ENCODE results near the gene GDPD4. TPM values are rescaled to one million over a fixed set of nuclear protein-coding genes. Genes with fewer than 3 reads are reported as not detected.

Gene GDPD4
- total RNA-seq, 4 donors from 2014 or later, result not detected

- no peak overlapping the region for H3K27ac ChIP-seq
- no peaks in the 10 kb centered on the region for H3K4me1 ChIP-seq
- ATAC-seq, result no peak
- H3K27me3 ChIP-seq, result no peaks in the 10 kb centered on the region
- TF ChIP-seq POLR2AphosphoS5 (IDR thresholded peaks at IDR 0.05), result no peak
- TF ChIP-seq CTCF (IDR thresholded peaks at IDR 0.05), result no peak
- no peak for TF ChIP-seq EP300 (IDR thresholded peaks at IDR 0.05)
- no peak for TF ChIP-seq POLR2A (IDR thresholded peaks at IDR 0.05)
- WGBS, 2 donors (ENCODE audit: low coverage in 1 of 2), result 67 to 88% methylated on average over 2 of the region's 2 CpGs
- no peaks in the 10 kb centered on the region for H3K9me3 ChIP-seq
- H3K4me3 ChIP-seq, result no peak overlapping the region
- no peaks in the 10 kb centered on the region for H3K36me3 ChIP-seq
Observed at GRCh38 chr11:77278595-77279506, 22.6 kb downstream of the GDPD4 start.

GRCh38 chr11:77276271-77276670 lies 25.2 kb downstream of the GDPD4 start:
- Histone ChIP-seq H3K27ac (no peak overlapping the region), H3K9me3 (no peaks in the 10 kb centered on the region), H3K4me3 (no peak overlapping the region), H3K4me1 (no peaks in the 10 kb centered on the region), H3K36me3 (no peaks in the 10 kb centered on the region), H3K27me3 (no peaks in the 10 kb centered on the region)
- WGBS, 2 donors (ENCODE audit: low coverage in 1 of 2), result 60 to 100% methylated on average over 2 of the region's 2 CpGs
- no peak for ATAC-seq
- no peak for TF ChIP-seq POLR2A (IDR thresholded peaks at IDR 0.05)
- TF ChIP-seq POLR2AphosphoS5 (IDR thresholded peaks at IDR 0.05), result no peak
- no peak for TF ChIP-seq CTCF (IDR thresholded peaks at IDR 0.05)
- TF ChIP-seq EP300 (IDR thresholded peaks at IDR 0.05), result no peak

- no peak for TF ChIP-seq EP300 (IDR thresholded peaks at IDR 0.05)
- no peak for TF ChIP-seq CTCF (IDR thresholded peaks at IDR 0.05)
- no peak for TF ChIP-seq POLR2A (IDR thresholded peaks at IDR 0.05)
- no peak for TF ChIP-seq POLR2AphosphoS5 (IDR thresholded peaks at IDR 0.05)
- Histone ChIP-seq H3K27ac (no peak overlapping the region), H3K27me3 (no peaks in the 10 kb centered on the region), H3K4me3 (no peak overlapping the region), H3K9me3 (no peaks in the 10 kb centered on the region), H3K4me1 (no peaks in the 10 kb centered on the region), H3K36me3 (no peaks in the 10 kb centered on the region)
- 67 to 74% methylated on average over 1 to 3 of the region's 3 CpGs for WGBS, 2 donors (ENCODE audit: low coverage in 1 of 2)
- ATAC-seq, result no peak
Observed at GRCh38 chr11:77270921-77271320, 30.6 kb downstream of the GDPD4 start.

- WGBS, 2 donors (ENCODE audit: low coverage in 1 of 2), result 56 to 93% methylated on average over 1 of the region's 1 CpG
- Histone ChIP-seq H3K27me3 (no peaks in the 10 kb centered on the region), H3K4me3 (no peak overlapping the region), H3K36me3 (no peaks in the 10 kb centered on the region), H3K27ac (no peak overlapping the region), H3K4me1 (no peaks in the 10 kb centered on the region), H3K9me3 (peaks cover 0 to 1% (median 0%) of the 10 kb centered on the region in 3 donors)
- no peak for ATAC-seq
- TF ChIP-seq CTCF (IDR thresholded peaks at IDR 0.05) (no peak), POLR2A (IDR thresholded peaks at IDR 0.05) (no peak), EP300 (IDR thresholded peaks at IDR 0.05) (no peak), POLR2AphosphoS5 (IDR thresholded peaks at IDR 0.05) (no peak)
Observed at GRCh38 chr11:77269484-77270123, 31.9 kb downstream of the GDPD4 start.
